Measurements from ENCODE around the gene ARFGEF2. TPM values are rescaled to one million over a fixed set of nuclear protein-coding genes. Genes with fewer than 3 reads are reported as not detected.
A peak's percentile ranks its signal among the peaks of the same experiment; 100 is the strongest.

ARFGEF2 gene
- total and polyA plus RNA-seq, 2 of the 4 experiments (the other 2 are of a cell fraction): 10.3 to 39.1 TPM

- H4K91ac ChIP-seq (ENCODE audit: insufficient read depth, low read depth, low read length): no peak overlapping the region
- H4K8ac ChIP-seq (ENCODE audit: low read depth in 2 of 2, low read length in 2 of 2): no peak overlapping the region
- no peak for TF ChIP-seq NFE2L2 (IDR thresholded peaks at IDR 0.05; ENCODE audit: low read depth, low read length)
- TF ChIP-seq MAZ (IDR thresholded peaks at IDR 0.05; ENCODE audit: borderline replicate concordance, low read depth, low read length): no peak
- no peak for TF ChIP-seq BHLHE40 (IDR thresholded peaks at IDR 0.05; ENCODE audit: low read depth, low read length)
- no peak for TF ChIP-seq CHD1 (IDR thresholded peaks at IDR 0.05; ENCODE audit: low read depth, low read length)
- no peak for TF ChIP-seq RCOR1 (IDR thresholded peaks at IDR 0.05; ENCODE audit: insufficient replicate concordance, low read length)
- TF ChIP-seq USF2 (IDR thresholded peaks at IDR 0.05; ENCODE audit: low read depth, low read length): no peak
- TF ChIP-seq POLR2A (IDR thresholded peaks at IDR 0.05; ENCODE audit: low read depth, low read length): no peak
- no peak for TF ChIP-seq RFX5 (IDR thresholded peaks at IDR 0.05; ENCODE audit: low read depth, low read length)
- TF ChIP-seq MXI1 (IDR thresholded peaks at IDR 0.05; ENCODE audit: borderline replicate concordance, low read depth, low read length): no peak
- TF ChIP-seq, protein P1, sequence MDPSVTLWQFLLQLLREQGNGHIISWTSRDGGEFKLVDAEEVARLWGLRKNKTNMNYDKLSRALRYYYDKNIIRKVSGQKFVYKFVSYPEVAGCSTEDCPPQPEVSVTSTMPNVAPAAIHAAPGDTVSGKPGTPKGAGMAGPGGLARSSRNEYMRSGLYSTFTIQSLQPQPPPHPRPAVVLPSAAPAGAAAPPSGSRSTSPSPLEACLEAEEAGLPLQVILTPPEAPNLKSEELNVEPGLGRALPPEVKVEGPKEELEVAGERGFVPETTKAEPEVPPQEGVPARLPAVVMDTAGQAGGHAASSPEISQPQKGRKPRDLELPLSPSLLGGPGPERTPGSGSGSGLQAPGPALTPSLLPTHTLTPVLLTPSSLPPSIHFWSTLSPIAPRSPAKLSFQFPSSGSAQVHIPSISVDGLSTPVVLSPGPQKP (IDR thresholded peaks at IDR 0.05; ENCODE audit: borderline replicate concordance, low read depth, low read length): no peak
- TF ChIP-seq CEBPB (IDR thresholded peaks at IDR 0.05; ENCODE audit: low read depth, low read length): no peak
- no peak for TF ChIP-seq SMC3 (IDR thresholded peaks at IDR 0.05; ENCODE audit: low read depth, low read length)
- TF ChIP-seq, protein P2, sequence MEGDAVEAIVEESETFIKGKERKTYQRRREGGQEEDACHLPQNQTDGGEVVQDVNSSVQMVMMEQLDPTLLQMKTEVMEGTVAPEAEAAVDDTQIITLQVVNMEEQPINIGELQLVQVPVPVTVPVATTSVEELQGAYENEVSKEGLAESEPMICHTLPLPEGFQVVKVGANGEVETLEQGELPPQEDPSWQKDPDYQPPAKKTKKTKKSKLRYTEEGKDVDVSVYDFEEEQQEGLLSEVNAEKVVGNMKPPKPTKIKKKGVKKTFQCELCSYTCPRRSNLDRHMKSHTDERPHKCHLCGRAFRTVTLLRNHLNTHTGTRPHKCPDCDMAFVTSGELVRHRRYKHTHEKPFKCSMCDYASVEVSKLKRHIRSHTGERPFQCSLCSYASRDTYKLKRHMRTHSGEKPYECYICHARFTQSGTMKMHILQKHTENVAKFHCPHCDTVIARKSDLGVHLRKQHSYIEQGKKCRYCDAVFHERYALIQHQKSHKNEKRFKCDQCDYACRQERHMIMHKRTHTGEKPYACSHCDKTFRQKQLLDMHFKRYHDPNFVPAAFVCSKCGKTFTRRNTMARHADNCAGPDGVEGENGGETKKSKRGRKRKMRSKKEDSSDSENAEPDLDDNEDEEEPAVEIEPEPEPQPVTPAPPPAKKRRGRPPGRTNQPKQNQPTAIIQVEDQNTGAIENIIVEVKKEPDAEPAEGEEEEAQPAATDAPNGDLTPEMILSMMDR (conservative IDR thresholded peaks at IDR 0.05; ENCODE audit: low read depth, low read length): no peak
- peak overlapping the region; percentile 48; the same call in 1 of the 2 replicates for H2AK5ac ChIP-seq (ENCODE audit: low read depth, low read length)
- dilution Hi-C loops (cut with HindIII; ENCODE audit: low sequenced_read_pairs, unreplicated experiment) (no loop called here), in situ Hi-C loops (cut with MboI; ENCODE audit: low sequenced_read_pairs) (no loop called here), intact Hi-C loops (cut with micrococcal nuclease) (no loop called here)
- no peak overlapping the region for H3K4ac ChIP-seq (ENCODE audit: low read depth, low read length)
- H3K4me3 ChIP-seq (ENCODE audit: insufficient read depth, low read depth, low read length): no peak overlapping the region
- no peak overlapping the region for H2BK120ac ChIP-seq (ENCODE audit: low read depth, low read length)
- no peak overlapping the region; the same call in 1 of the 2 replicates for H2BK20ac ChIP-seq (ENCODE audit: low read depth, low read length)
- H4K20me1 ChIP-seq (ENCODE audit: insufficient read depth, low read length): peaks cover 53% of the 10 kb centered on the region
- H3K4me2 ChIP-seq (ENCODE audit: low read depth, low read length): no peak overlapping the region
- H3K27ac ChIP-seq (ENCODE audit: insufficient read depth, low read length): no peak overlapping the region
- no peak overlapping the region for H3K23ac ChIP-seq (ENCODE audit: low read depth, low read length)
- ChIA-PET POLR2A (ENCODE audit: unreplicated experiment) (no interaction called here), CTCF (interaction anchor here (0.8 kb wide), 1 partner anchor 273 kb away, joined by 3 read pairs; no protein-coding TSS in a partner anchor)
- no peak overlapping the region for H2BK15ac ChIP-seq (ENCODE audit: low read depth, low read length)
- H3K36me3 ChIP-seq (ENCODE audit: control insufficient read depth, insufficient read depth, low read length): no peaks in the 10 kb centered on the region
- no peak overlapping the region for H2AFZ ChIP-seq (replicated peaks; ENCODE audit: low read length, poor library complexity)
- H3K9ac ChIP-seq (ENCODE audit: low read depth, low read length): no peak overlapping the region
- no peak overlapping the region for H4K5ac ChIP-seq (ENCODE audit: low read depth, low read length)
- no peak for ATAC-seq (ENCODE audit: low read depth)
- H3K79me1 ChIP-seq (ENCODE audit: low read depth in 1 of 2, low read length in 2 of 2): peaks cover 45 to 73% of the 10 kb centered on the region in 2 experiments
- whole genome bisulfite sequencing, 2 experiments (ENCODE audit: extremely low coverage in 2 of 2, insufficient read length in 1 of 2): 96 to 100% methylated on average over 3 to 6 of the region's 7 CpGs
- H3K9me1 ChIP-seq (ENCODE audit: insufficient read depth, low read length): peaks cover 31% of the 10 kb centered on the region
- H3K56ac ChIP-seq (ENCODE audit: extremely low read depth, insufficient read depth, low read length): no peak overlapping the region
- peaks cover 24% of the 10 kb centered on the region for H3K4me1 ChIP-seq (ENCODE audit: control insufficient read depth, insufficient read depth, low read length)
- H3K9me3 ChIP-seq (ENCODE audit: control insufficient read depth, insufficient read depth, low read length): no peaks in the 10 kb centered on the region
- H2BK5ac ChIP-seq (ENCODE audit: low read depth, low read length, poor library complexity, severe bottlenecking): peak overlapping the region; percentile 28
- H3K27me3 ChIP-seq (ENCODE audit: control insufficient read depth, insufficient read depth, low read length): no peaks in the 10 kb centered on the region
- H3K18ac ChIP-seq (ENCODE audit: low read depth, low read length): peak overlapping the region; percentile 47; the same call in 1 of the 2 replicates
- no peak overlapping the region for H2AK9ac ChIP-seq (replicated peaks; ENCODE audit: low read depth, low read length, poor library complexity)
- BruUV-seq (replicated peaks): no TSS peak
- no peak for DNase-seq
- H3K14ac ChIP-seq (replicated peaks; ENCODE audit: low read depth, low read length): no peak overlapping the region
These were observed 9.4 kb downstream of the ARFGEF2 start for GRCh38 chr20:48930878-48931277.

Measured in IMR-90 (cell line).